Bone marrow (tissue), 2 donors: ENCODE data around the gene RABL2A.
"Not testable (repeated sequence)": the region's sequence is repeated elsewhere in the genome, so short reads cannot be mapped to it uniquely, and the experiment has no call there.

Experiments used
- DNase-seq, 2 donors: peaks; one replicate each; lab custom pipeline; 2025; lab: John Stamatoyannopoulos, UW

The RABL2A gene

DNA sequence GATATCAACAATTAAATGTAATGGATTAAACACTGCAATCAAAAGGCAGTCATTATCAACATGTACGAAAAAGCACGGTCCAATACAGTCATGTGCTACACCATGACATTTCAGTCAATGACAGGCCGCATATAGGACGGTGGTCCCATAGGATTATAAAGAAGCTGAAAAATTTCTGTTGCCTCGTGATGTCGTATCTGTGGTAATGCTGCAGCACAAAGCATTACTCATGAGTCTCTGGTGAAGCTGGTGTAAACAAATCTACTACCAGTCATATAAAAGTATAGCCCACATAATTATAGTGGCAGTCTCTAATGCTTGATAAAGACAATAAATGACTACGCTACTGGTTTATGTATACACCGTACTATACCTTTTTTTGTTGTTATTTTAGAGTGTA lies 58.4 kb downstream of the RABL2A start:
- no peak for DNase-seq

DNA sequence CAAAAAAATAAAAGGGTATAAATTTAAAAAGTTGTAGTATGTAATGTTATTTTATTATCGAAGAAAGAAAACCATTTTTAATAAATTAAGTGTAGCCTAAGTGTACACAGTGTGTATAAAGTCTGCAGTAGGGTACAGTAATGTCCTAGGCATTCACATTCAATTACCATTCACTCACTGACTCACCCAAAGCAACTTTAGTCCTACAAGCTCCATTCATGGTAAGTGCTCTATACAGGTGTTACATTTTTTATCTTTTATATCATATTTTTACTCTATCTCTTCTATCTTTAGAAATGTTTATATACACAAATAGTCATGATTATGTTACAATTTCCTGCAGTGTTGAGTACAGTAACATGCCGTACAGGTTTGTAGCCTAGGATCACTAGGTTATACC lies 59.5 kb downstream of the RABL2A start:
- DNase-seq: no peak

DNA sequence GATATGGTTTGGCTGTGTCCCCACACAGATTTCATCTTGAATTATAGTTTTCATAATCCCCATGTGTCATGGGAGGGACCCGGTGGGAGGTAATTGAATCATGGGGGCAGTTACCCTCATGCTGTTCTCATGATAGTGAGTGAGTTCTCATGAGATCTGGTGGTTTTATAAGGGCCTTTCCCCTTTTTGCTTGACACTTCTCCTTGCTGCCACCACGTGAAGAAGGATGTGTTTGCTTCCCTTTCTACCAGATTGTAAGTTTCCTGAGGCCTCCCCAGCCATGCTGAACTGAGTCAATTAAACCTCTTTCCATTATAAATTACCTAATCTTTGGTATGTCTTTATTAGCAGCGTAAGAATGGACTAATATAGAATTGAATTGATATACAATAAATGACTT lies 63.8 kb downstream of the RABL2A start:
- DNase-seq: not testable (repeated sequence)
